ENCODE measurements around the gene DTNA.

GRCh38 chr18:34840256-34840826, 130.2 kb downstream of the DTNA start:
- TF ChIP-seq HDAC2 (IDR thresholded peaks at IDR 0.05; ENCODE audit: borderline replicate concordance in 1 of 2, low read depth in 2 of 2, low read length in 2 of 2) (no peak), EZH2 (IDR thresholded peaks at IDR 0.05; ENCODE audit: low read depth, low read length, severe bottlenecking) (no peak), FOSL1 (IDR thresholded peaks at IDR 0.05; ENCODE audit: insufficient read depth, low read depth, low read length) (no peak), CTCF (IDR thresholded peaks at IDR 0.05; ENCODE audit: control extremely low read depth in 1 of 3, insufficient read depth in 1 of 3, low read depth in 1 of 3, low read length in 3 of 3) (no peak), POLR2A (IDR thresholded peaks at IDR 0.05; ENCODE audit: control extremely low read depth in 1 of 2, low read depth in 2 of 2, low read length in 2 of 2) (no peak), ATF2 (IDR thresholded peaks at IDR 0.05; ENCODE audit: low read length) (no peak), KDM5A (IDR thresholded peaks at IDR 0.05; ENCODE audit: low read length) (no peak), CHD2 (IDR thresholded peaks at IDR 0.05; ENCODE audit: low read length) (no peak), SP1 (IDR thresholded peaks at IDR 0.05; ENCODE audit: low read depth, low read length) (no peak), NRF1 (IDR thresholded peaks at IDR 0.05; ENCODE audit: low read depth, low read length) (no peak), CREB1 (IDR thresholded peaks at IDR 0.05) (no peak), EGR1 (IDR thresholded peaks at IDR 0.05; ENCODE audit: borderline replicate concordance, low read depth, low read length) (no peak), POLR2AphosphoS5 (IDR thresholded peaks at IDR 0.05; ENCODE audit: low read depth, low read length) (no peak)
